ENCODE results near the gene ATXN7. TPM values are rescaled to one million over a fixed set of nuclear protein-coding genes. Genes with fewer than 3 reads are reported as not detected.

ATXN7 gene
- total RNA-seq, 1 donor from 2014 or later: 19.8 TPM

DNA sequence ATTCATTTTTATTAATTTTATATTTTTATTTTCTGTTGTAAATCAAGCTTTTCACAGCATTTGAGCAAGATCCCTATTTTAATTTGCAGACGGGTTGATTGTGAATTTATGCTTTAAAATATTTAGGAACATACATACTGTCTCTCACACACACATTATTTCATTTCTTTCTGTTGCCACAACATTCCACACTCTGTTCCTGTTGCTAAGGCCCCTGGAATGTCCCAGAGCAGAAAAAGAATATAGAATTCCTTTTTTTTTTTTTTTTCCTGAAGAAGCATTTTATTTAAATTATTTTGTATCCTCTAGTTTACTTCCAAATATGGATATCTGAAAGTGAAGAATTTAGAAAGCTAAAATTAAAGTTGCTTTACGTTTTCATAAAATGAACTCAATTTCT lies 85.3 kb downstream of the ATXN7 start:
- no peak overlapping the region for H3K4me3 Mint-ChIP-seq
- no peaks in the 10 kb centered on the region for H3K9me3 Mint-ChIP-seq
- H3K36me3 Mint-ChIP-seq: peaks cover 30% of the 10 kb centered on the region
- no peaks in the 10 kb centered on the region for H3K27me3 Mint-ChIP-seq
- peaks cover 47% of the 10 kb centered on the region for H3K4me1 Mint-ChIP-seq (ENCODE audit: unreplicated experiment)
- no peak overlapping the region for H3K27ac Mint-ChIP-seq
- TF ChIP-seq, protein P1, sequence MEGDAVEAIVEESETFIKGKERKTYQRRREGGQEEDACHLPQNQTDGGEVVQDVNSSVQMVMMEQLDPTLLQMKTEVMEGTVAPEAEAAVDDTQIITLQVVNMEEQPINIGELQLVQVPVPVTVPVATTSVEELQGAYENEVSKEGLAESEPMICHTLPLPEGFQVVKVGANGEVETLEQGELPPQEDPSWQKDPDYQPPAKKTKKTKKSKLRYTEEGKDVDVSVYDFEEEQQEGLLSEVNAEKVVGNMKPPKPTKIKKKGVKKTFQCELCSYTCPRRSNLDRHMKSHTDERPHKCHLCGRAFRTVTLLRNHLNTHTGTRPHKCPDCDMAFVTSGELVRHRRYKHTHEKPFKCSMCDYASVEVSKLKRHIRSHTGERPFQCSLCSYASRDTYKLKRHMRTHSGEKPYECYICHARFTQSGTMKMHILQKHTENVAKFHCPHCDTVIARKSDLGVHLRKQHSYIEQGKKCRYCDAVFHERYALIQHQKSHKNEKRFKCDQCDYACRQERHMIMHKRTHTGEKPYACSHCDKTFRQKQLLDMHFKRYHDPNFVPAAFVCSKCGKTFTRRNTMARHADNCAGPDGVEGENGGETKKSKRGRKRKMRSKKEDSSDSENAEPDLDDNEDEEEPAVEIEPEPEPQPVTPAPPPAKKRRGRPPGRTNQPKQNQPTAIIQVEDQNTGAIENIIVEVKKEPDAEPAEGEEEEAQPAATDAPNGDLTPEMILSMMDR (conservative IDR thresholded peaks at IDR 0.05): no peak
- DNase-seq (ENCODE audit: extremely low spot score, unreplicated experiment): no peak

DNA sequence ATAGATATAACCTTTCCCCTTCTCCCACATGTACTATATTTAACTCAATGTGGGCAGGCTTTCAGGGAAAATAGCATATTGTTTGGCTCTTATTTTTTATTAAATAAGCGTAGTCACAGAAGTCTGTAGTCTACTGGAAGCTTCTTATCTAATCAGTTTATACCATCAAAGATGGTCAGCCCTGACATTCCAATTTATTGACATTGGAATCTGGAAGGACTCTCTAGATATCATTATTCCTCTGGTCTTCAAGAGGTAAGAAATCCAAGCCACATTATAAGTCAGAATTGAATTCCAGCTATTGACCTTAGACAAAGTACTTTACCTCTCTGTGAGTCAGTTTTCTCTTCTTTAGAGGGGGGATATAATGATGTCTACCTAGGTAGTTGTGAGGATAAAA lies 87.0 kb downstream of the ATXN7 start:
- no peak overlapping the region for H3K27ac Mint-ChIP-seq
- H3K4me1 Mint-ChIP-seq (ENCODE audit: unreplicated experiment): peaks cover 38% of the 10 kb centered on the region
- no peak overlapping the region for H3K4me3 Mint-ChIP-seq
- TF ChIP-seq, protein P1 (conservative IDR thresholded peaks at IDR 0.05): no peak
- H3K27me3 Mint-ChIP-seq: no peaks in the 10 kb centered on the region
- peaks cover 23% of the 10 kb centered on the region for H3K36me3 Mint-ChIP-seq
- no peak for DNase-seq (ENCODE audit: extremely low spot score, unreplicated experiment)
- H3K9me3 Mint-ChIP-seq: no peaks in the 10 kb centered on the region

DNA sequence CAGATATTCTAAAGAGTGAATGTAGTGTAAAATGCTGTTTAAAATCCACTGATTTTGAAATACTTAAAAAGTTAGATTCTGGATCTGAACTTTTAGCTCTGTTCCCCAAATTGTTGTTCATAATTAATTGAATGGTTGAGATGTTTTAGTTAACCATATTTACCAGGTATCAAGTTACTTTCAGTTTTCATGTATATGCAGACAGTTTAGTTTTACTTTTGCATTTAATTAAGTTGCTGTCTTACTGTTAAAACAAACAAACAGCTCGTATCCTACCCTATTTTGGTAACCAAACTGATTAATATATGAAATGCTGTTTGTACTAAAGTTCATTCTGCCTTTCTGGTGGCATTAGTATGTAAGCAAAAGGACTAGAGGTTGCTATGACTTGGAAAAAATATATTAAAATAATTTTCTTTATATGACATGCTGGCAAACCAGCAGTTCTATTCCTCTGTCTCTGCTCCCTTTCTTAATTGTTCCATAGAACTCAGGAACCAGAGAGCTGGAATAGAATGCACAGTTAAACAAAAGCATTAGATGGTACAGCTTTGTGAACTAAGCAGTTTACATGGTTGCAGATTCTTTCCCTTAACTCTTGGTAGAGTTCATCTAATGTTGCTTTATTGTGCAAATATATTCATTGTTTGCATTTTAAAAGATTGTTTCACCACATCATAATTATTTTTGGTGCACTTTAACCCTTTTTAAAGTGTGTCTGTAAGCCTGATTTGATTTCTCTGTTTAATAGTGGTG lies 88.0 kb downstream of the ATXN7 start:
- Mint-ChIP-seq H3K4me3 (no peak overlapping the region), H3K27me3 (no peaks in the 10 kb centered on the region), H3K4me1 (ENCODE audit: unreplicated experiment) (peaks cover 37% of the 10 kb centered on the region), H3K9me3 (no peaks in the 10 kb centered on the region), H3K36me3 (peaks cover 19% of the 10 kb centered on the region), H3K27ac (no peak overlapping the region)
- TF ChIP-seq, protein P1 (conservative IDR thresholded peaks at IDR 0.05): no peak
- DNase-seq (ENCODE audit: extremely low spot score, unreplicated experiment): no peak

DNA sequence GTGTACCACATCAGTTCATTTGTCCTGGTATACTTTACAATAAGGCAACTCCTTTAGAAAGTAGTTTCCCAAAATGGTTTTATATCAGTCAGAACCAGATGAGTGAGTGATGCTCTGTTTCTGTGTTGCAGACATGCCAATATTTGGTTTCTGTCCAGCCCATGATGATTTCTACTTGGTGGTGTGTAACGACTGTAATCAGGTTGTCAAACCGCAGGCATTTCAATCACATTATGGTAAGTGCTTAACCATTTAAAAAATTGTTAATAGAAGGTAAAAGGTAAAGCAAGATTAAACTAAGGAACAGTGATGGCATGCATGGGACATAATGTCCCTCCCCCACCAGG lies 88.6 kb downstream of the ATXN7 start:
- H3K36me3 Mint-ChIP-seq: peaks cover 19% of the 10 kb centered on the region
- no peak overlapping the region for H3K27ac Mint-ChIP-seq
- DNase-seq (ENCODE audit: extremely low spot score, unreplicated experiment): no peak
- H3K4me1 Mint-ChIP-seq (ENCODE audit: unreplicated experiment): peaks cover 41% of the 10 kb centered on the region
- no peak overlapping the region for H3K4me3 Mint-ChIP-seq
- TF ChIP-seq, protein P1 (conservative IDR thresholded peaks at IDR 0.05): no peak
- no peaks in the 10 kb centered on the region for H3K27me3 Mint-ChIP-seq
- no peaks in the 10 kb centered on the region for H3K9me3 Mint-ChIP-seq

DNA sequence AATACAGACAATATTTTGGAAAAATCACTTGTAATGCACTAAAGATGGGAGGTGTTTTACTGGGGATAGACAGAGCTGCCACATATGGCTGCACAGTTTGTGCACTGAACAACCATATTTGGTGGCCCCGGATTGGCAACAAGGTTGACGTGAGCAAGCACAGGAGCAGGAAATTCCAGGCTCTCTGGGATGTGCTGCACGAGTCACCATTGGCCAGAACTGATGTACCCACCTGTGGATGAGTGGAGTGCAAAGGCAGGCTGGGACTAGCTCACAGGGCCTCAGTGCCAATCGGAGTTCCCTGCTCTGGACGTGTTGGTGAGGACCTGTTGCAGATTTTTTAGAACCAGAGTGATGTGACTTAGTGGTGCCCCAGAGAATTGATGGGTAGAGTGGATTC lies 90.5 kb downstream of the ATXN7 start:
- DNase-seq (ENCODE audit: extremely low spot score, unreplicated experiment): no peak
- Mint-ChIP-seq H3K4me1 (ENCODE audit: unreplicated experiment) (peaks cover 34% of the 10 kb centered on the region), H3K36me3 (peaks cover 7% of the 10 kb centered on the region), H3K27ac (no peak overlapping the region), H3K27me3 (no peaks in the 10 kb centered on the region), H3K9me3 (no peaks in the 10 kb centered on the region), H3K4me3 (no peak overlapping the region)
- TF ChIP-seq, protein P1 (conservative IDR thresholded peaks at IDR 0.05): no peak
